Measurements from ENCODE around the gene AGAP1.
A peak's percentile ranks its signal among the peaks of the same experiment; 100 is the strongest.
"Not testable (repeated sequence)": the region's sequence is repeated elsewhere in the genome, so short reads cannot be mapped to it uniquely, and the experiment has no call there.

AGAP1 gene

GRCh38 chr2:236088368-236089057 is 594.7 kb downstream of the AGAP1 start:
- peak in 1 of 2 donors; percentile 13 for DNase-seq (ENCODE audit: low read depth in 2 of 2)
- TF ChIP-seq, protein P1, sequence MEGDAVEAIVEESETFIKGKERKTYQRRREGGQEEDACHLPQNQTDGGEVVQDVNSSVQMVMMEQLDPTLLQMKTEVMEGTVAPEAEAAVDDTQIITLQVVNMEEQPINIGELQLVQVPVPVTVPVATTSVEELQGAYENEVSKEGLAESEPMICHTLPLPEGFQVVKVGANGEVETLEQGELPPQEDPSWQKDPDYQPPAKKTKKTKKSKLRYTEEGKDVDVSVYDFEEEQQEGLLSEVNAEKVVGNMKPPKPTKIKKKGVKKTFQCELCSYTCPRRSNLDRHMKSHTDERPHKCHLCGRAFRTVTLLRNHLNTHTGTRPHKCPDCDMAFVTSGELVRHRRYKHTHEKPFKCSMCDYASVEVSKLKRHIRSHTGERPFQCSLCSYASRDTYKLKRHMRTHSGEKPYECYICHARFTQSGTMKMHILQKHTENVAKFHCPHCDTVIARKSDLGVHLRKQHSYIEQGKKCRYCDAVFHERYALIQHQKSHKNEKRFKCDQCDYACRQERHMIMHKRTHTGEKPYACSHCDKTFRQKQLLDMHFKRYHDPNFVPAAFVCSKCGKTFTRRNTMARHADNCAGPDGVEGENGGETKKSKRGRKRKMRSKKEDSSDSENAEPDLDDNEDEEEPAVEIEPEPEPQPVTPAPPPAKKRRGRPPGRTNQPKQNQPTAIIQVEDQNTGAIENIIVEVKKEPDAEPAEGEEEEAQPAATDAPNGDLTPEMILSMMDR (IDR thresholded peaks at IDR 0.05; ENCODE audit: low read depth, low read length): no peak
- no peak overlapping the region for H3K4me3 ChIP-seq (replicated peaks in 1 of 2; ENCODE audit: low read depth in 2 of 2, low read length in 2 of 2)

- TF ChIP-seq, protein P1 (IDR thresholded peaks at IDR 0.05; ENCODE audit: low read depth, low read length): no peak
- DNase-seq (ENCODE audit: low read depth in 2 of 2): no peak
- H3K4me3 ChIP-seq (replicated peaks in 1 of 2; ENCODE audit: low read depth in 2 of 2, low read length in 2 of 2): no peak overlapping the region
These were observed 595.6 kb downstream of the AGAP1 start for GRCh38 chr2:236089271-236090026.

DNA sequence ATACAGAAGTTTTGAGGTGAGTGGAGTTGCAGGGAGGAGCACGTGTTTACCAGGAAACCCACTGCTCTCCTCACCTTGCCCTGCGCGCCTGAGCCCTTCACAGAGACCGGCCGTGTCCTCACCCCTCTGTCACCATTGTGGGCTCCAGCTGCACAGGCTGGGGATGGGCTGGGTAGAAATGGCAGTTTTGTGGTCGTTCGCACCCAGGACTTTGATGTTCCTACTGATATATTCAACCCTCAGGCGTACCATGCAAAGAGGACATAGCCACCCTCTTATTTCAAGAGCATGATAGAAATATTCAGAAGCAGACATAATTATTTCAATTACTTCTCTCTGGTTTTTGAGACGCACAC is 596.2 kb downstream of the AGAP1 start:
- TF ChIP-seq, protein P1 (IDR thresholded peaks at IDR 0.05; ENCODE audit: low read depth, low read length): no peak
- no peak for DNase-seq (ENCODE audit: low read depth in 2 of 2)
- H3K4me3 ChIP-seq (replicated peaks in 1 of 2; ENCODE audit: low read depth in 2 of 2, low read length in 2 of 2): no peak overlapping the region

- H3K4me3 ChIP-seq (replicated peaks in 1 of 2; ENCODE audit: low read depth in 2 of 2, low read length in 2 of 2); DNase-seq (ENCODE audit: low read depth in 2 of 2): not testable (repeated sequence)
These were observed 597.0 kb downstream of the AGAP1 start for GRCh38 chr2:236090826-236091225.

DNA sequence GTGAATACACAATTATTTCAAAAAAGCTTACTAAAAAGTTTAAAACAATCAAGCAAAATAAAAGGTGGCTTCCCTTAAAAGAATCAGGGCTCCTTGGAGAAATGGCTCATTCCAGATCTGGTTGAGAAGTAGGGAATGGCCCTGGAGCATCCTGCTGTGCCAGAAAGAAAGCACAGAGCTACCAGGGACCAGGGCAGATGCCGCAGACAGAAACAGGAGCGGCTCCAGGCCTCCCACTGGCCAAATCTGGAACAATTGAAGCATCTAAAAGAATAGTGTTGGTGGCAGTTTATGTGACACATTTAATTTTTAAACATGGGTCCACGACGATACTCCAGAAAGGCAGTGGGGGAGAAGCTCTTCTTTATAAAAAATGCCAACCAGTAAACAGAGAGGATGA is 598.9 kb downstream of the AGAP1 start:
- no peak overlapping the region for H3K4me3 ChIP-seq (replicated peaks in 1 of 2; ENCODE audit: low read depth in 2 of 2, low read length in 2 of 2)
- DNase-seq (ENCODE audit: low read depth in 2 of 2): no peak
- TF ChIP-seq, protein P1 (IDR thresholded peaks at IDR 0.05; ENCODE audit: low read depth, low read length): no peak

DNA sequence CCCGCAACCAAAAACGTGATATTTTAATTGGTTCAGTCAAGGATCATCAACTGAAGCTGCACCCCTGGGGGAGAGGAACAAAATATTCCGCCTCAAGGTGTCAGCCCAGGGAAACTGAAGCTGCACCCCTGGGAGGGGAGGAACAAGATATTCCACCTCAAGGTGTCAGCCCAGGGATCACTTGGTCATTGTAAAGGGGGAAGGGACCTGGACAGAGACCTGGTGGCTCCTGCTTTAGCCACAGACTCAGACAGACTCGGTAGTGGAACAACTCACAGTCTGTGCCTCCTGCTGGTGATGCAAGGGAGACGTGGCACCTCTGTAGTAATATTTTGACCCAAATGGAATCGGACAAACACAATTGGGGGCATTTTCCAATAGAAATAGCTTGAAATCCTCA is 599.3 kb downstream of the AGAP1 start:
- H3K4me3 ChIP-seq (replicated peaks in 1 of 2; ENCODE audit: low read depth in 2 of 2, low read length in 2 of 2): no peak overlapping the region
- TF ChIP-seq, protein P1 (IDR thresholded peaks at IDR 0.05; ENCODE audit: low read depth, low read length): no peak
- no peak for DNase-seq (ENCODE audit: low read depth in 2 of 2)

DNA sequence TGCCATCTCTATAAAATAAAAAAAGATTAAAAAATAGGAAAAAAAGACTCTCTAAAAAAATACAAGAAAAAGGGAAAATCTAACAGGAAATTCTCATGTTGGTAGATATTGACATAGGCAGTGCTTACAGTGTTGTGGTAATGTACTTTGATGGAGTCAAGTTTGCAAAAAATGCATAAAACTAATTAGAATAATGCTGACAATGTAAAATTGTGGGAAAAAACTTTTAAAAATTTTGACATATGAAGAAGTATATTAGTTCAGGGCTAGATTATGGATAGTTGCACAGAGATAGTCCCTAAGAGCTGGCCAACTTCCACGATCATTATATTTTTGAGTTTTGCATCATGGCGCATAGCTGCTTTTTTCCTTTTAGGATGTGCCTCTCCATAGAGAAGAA is 601.7 kb downstream of the AGAP1 start:
- TF ChIP-seq, protein P1 (IDR thresholded peaks at IDR 0.05; ENCODE audit: low read depth, low read length): no peak
- no peak for DNase-seq (ENCODE audit: low read depth in 2 of 2)
- H3K4me3 ChIP-seq (replicated peaks in 1 of 2; ENCODE audit: low read depth in 2 of 2, low read length in 2 of 2): no peak overlapping the region

Measured in cardiac fibroblast (primary cell).